ENCODE results near the gene SLC39A3.

Gene SLC39A3, protein sequence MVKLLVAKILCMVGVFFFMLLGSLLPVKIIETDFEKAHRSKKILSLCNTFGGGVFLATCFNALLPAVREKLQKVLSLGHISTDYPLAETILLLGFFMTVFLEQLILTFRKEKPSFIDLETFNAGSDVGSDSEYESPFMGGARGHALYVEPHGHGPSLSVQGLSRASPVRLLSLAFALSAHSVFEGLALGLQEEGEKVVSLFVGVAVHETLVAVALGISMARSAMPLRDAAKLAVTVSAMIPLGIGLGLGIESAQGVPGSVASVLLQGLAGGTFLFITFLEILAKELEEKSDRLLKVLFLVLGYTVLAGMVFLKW

DNA sequence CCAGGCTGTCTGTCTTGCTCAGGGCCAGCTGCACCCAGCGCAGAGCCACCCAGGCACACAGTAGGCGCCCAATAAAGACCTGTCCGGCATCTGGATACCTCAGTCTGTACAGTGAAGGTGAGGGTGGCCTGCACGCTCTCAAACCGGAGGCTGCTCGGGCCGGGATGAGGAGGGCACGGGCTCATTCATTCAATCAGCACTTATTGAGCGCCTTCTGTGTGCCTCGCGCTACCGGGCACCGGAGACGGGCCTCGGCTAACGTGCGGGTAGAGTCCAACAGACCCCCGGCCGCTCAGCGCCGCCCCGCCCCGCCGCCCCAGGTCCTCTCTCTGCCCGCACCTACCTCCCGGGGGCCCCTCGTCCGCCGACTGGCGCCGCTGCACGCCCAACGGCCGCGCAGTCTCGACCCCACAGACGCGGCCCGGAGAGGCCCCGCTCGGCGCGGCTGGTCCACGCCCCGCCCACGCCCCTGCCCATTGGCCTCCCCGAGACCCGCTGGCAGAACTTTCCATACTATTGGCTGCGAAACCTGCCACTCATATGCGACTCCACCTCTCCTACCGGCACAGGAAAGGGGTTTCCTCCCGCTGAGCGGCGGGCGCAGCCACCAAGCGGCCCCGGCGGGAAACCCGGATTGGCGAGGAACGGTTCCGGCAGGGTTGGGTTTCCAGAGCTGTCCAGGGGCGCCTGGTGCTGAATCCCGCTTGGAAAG lies at the start of gene SLC39A3:
Gene SLC39A3, minus strand, starts transcription at position 416 of the 712 bp plus-strand sequence. CDS start 2,760 bp downstream, outside the sequence.
- DNase-seq, result peak; percentile 40 to 96 (median 95)

DNA sequence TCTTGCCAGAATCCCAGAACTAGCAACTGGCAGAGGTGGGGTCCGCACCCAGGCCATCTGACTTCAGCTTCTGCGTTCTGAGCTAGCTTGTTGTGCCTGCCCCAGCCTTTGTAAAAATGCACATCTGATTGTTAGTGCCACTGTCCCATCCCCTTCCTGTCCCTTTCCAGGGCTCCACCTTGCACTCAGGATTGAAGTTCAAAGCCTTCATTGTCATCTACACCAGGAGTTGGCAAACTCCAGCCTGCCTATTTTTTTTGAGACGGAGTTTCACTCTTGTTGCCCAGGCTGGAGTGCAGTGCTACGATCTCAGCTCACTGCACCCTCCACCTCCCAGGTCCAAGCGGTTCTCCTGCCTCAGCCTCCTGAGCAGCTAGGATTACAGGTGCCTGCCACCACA lies 48.4 kb upstream of the SLC39A3 start:
- DNase-seq, result no peak

DNA sequence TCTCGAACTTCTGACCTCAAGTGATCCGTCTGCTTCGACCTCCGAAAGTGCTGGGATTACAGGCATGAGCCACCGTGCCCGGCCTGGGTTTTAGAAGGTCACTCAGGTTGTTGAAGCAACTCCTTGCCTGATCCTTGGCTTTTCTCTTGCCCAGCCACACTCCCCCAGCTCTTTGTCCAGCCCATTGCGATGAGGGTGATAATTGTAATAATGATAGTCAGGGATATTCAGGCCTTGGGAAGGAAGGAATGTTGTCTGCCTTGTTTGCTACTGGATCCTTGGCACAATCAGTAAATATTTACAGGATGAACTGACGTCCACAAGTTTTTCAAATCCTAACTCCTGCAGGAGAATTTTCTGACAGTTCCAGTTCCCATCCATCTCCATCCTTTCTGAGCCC lies 47.3 kb upstream of the SLC39A3 start:
- no peak for DNase-seq

DNA sequence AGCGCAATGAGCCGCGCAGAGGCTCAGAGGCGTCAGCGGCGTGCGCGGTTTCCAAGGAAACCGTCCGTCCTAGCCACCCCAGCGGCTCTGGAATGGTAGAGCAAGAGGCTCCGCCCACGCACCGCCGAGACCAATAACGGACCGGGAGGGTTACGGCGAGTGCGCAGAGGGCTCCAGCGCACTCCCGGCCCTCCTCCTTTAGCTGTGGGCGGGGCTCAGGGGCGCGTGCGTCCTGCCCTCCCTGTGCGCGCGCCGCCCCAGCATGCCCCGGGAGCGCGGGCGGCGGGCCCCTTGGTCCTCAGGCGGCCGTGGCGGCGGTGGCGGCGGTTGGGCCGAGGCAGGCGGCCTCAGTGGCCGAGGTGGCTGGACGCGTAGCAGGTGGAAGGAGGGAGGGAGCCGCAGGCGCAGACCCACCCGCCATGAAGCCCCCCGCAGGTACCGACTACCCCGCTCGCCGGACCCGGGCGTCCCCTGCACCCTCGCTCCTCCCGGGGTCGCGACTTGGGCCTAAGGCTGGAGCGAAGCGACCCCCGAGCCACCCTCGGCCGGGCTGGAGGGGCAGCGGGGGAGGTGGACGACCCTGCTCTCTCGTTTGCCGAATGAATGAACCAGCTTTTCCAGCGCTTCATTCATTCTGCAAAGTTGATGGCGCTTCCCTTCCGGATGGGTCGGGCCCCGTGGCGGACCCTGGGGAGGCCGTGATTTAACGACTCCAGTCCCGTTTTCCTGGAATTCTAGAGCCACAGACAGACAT lies 45.6 kb upstream of the SLC39A3 start, which contains the start of gene THOP1:
Gene THOP1, plus strand, starts transcription at position 260 of the 754 bp plus-strand sequence. Its CDS starts 160 bp downstream, at position 420.
- DNase-seq, result peak; percentile 73 to 96 (median 93)

DNA sequence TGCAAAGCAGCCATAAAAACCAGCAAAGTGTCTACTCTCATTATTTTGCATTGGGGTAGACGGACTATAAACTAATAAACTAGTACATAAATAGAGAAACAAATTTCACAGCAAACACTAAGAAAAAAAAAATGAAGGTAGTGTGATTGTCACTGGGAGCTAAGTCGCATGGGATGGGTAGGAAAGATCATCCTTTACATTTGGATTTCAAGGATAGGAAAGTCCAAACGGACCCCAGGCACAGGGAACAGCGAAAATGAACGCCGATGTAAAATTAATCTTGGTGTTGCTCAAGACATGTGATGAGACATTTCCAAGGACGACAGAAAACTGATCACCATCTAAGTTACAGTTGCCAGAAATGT lies 43.9 kb upstream of the SLC39A3 start:
- no peak for DNase-seq

DNA sequence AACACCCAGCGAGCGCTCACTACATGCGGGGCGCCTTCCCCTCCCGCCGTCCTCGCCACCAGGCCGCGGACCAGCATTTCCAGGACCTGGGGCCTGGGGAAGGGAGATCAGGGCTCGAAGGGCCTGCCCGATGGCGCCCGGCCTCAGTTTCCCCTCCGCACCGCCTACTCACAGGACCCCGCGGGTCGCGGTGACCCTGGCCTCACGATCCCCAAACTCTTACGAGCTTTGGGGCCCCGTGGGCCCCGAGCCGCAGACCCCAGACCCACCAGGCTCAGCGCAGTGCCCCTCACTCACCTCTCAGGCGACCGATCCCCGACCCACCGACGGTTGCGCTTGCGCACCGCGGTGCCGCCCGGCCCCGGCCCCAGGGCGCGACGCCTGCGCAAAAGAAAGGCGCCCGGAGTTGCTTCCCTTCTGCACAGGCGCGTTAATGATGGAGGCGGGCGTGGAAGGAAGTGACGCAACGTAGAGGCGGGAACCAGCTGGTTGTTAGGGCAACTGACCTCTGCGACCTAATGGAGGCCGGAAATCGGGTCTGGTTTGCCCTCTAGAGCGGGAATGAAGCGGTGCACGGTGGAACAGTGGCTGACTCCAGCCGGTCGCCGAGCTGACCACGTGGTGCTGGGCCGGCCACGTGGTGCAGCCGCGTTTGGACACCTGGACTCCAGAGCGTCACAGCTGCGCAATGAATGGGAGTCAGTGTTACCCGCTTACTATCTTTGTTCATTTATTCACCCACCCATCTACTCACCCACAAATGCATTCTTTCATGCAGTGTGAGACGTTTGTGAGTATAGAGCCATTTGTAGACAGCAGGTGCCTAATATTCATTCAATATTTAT lies 43.3 kb upstream of the SLC39A3 start, which contains the start of gene SGTA:
Gene SGTA, minus strand, starts transcription at position 338 of the 845 bp plus-strand sequence. CDS start 14,205 bp downstream, outside the sequence.
- peak; percentile 69 to 99 (median 96) for DNase-seq

DNA sequence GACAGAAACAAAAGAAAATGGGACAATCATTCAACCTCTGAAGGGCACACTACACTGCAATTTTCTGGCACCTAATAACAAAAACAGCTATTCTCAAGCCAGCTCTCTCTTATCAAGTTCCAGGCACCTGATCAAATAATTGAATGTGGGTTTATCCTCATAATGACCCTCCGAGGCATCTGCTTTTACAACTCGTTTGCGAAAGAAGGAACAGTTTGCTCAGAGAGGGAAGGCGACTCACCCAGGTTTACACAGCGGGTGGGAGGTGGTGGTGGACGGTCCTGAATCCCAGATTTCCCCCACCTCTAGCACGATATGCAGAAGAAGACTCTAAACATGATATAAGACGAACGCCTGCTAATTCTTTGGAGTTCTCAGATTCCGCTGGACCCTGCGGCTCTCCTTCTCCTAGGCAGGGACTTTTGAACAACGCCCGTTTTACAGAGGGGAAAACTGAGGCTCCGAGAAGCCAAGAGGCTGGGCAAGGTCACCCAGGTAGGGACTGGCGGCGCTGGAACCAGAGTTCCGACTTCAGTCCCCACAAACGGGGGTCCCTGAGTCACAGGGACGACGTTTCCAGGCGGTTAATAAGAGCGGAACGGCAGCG lies 42.6 kb upstream of the SLC39A3 start:
- DNase-seq, result no peak

DNA sequence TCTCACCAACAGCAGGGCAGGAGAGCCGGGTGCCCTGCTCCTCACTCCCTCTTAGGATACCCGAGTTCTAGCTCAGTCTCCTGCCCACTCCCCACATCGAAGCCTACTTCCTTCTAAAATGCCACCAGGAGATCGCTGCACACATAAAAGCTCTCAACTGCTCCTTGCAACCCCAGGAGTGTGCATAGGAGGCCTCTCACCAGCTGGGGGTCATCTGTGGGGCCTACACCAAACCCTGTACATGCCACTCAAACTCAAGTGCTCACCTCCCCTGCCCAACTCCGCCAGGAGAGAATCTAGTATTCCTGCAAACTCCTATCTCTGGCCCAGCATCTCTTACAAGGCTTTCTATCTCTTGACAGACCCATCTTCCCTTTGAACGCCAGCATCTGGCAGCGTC lies 40.5 kb upstream of the SLC39A3 start:
- no peak for DNase-seq

DNA sequence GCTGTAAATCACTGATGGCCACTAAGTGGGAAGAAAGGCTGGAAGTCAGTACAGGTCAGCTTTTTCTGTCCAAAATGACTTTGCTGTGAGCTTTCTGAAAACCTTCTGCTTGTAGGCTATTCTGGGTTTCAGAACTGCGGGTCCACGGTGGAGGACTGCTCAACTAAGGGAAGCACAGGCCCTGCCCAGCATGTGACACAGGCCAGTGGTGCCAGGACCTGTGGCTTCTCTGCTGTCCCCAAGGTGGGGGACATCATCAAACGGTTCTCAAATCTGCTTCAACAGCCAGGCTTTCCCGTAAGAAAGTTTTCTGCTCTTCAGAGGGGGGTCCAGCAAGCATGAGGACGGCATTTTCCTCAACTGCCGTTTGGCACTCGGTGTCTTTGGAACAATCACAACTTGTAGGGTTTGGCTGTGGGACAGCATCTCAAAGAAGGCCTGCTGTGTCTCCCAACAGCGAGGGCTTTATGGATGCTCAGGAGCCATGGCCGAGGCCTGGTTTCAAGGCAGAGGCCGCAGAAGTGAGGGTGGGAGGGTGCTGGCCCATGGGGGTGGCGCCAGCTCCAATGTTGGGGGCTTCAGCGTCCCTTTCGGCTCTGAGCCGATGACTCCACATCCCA lies 39.4 kb upstream of the SLC39A3 start:
- peak in 11 of 14 donors; percentile 15 to 66 (median 48) for DNase-seq

DNA sequence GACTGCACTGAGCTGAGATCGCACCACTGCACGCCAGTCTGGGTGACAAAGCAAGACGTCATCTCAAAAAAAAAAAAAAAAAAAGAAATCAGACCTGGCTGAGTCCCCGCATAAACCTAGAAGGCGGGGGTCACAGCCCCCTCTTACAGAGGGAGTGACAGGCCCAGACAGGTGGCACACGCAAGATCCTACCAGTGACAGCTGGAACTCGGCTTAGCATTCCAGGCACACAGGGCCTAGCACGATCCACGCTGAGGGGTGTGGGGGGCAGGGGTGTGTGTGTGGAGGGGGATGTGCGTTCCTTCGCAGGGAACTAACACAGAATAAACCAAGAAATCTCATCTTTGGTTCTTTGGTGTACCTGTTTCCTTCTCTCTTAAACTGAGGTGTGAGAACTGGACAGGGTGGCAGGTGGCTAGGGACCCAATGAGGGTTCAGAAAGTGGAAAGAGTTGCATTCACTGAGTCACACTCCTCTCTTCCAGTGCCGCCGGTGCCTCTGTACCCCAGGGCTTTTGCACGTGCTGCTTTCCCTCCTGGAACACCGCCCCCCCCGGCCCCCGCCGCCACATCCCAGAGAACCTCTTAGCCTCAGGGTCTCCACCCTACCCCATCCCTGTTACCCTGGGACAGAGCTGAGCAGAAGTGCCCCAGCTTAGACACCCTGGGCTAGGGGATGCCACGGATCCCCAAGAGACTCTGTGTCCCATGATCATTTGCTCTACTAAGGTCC lies 38.3 kb upstream of the SLC39A3 start:
- no peak for DNase-seq

DNA sequence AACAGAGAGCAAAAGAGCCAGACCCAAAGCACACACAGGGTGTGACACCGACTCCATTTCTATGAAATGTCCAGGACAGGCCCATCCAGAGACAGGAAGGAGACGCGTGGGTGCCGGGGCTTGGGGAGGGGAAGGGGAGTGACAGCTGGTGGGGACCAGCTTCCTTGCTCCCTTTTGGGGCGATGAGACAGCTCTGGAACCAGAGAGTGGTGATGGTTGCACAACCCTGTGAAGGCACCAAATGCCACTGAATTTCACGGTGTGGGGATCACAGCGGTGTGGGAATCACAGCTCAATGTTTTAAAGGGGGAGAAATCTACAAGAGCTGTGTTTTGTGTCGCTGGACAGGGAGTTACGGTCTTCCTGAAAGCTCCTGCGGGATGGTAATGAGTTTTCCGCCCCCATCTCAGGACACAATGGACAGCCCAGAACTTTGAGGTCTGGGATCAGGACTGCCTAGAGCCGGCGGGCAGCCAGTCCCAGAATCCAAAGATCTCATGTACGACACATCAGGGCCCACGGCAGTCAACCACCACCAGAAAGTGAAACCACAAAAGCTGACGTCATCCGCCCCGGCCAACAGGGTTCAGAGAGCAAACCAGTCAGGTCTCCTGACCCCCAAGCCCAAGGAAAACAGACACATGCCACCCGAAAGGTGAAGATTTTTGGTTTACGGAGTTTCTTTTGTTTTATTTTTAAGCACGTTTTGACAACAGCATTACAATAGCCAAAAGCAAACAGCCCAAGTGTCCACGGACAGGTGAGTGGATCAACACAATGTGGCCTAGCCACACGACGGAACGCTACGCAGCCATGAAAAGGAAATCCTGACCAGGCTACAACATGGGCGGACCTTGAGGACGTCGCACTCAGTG lies 36.0 kb upstream of the SLC39A3 start:
- DNase-seq, result peak in 7 of 14 donors; percentile 13 to 74 (median 38)

DNA sequence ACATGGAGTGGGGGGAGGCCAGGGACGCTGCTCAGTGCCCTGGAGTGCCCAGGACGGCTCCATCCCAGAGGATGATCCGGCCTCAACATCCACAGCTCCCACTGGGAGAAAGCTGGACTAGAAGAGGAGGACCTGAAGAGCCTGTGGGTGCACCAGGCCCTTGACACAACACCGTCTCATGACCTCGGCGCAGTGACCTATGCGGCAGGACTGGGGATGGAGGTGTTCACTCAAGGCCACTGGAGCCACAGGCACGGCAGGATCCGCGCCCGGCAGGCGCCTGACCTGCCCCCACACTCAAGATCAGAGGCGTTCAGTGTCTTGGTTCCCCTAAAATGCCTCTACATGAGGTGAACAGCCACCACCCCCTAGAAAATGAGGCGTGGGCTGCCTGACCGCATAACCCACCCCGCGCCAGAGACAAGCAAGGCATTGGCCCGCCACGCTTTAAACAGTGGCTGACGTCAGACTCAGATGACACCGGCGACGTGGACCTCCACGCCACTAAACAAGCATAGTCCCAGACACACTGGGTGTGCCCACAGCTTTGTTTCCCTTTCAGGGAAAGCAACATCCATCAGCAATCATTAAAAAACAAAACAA lies 35.2 kb upstream of the SLC39A3 start:
- DNase-seq, result peak in 5 of 14 donors; percentile 33 to 74 (median 43)

DNA sequence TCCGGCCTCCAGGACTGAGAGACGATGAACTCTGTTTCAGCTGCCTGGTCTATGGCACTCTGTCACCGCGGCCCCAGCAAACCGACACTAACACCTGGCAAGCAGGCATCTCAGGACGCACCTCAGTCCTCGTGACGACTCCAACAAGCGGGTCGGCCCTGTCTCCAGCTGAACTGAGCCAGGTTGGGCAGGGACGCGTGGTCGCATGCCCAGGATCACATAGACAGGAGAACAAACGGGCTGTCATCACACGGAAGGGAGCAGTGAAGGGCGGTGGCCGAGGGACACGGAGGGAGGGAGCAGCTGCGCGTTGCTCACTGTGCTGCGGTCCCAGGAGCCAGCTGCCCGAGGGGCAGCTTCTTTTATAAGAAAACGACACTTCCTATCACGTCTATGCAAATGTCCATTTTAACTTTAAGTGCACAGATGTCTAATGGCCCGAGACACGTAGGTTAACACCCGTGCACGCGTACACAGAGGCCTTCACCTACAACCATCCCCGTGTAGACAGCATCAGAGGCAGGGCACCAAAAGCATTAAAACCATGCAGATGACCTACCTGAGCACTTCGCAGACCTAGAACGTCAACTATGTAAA lies 34.4 kb upstream of the SLC39A3 start:
- DNase-seq, result no peak

DNA sequence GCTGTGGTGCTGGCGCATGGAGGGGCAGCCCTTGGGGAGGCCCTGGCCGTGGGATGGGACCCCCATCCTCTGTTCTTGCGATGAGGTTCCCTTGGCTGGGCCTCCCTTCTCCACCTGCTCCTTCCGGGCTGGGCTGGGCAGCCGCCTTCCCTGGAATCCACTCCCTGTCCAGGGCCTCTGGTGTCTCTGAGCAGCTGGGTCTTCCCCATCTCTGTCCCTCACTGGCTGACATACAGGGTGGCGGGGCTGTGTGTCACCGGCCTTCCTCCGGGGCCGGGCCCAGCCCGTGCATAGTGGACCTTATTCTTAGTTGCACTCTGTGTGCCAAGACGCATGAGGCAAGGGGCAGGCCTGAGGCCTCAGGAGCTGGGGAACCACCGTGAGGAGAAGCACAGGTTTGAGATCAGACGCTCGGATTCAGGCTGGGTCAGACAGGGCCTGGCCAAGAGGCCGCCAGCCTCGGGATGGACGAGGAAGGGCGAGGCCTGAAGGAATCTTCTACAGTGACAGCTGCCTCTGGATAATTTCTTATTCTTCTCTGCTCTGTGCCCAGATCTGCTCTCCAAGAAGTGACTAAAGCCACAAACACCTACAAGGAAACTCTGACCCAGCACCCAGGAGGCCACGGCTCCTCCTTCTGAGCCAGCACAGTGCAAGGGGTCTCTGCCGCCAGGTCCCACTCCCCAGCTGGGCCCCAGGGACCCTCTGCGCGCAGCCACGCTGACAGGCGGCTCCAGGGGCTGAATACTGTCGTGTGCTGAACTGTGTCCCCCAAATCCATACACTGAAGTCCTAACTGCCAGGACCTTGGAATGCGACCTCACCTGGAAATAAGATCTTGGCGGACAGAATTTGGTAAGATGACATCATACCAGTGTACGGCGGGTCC lies 32.2 kb upstream of the SLC39A3 start:
- DNase-seq, result no peak

DNA sequence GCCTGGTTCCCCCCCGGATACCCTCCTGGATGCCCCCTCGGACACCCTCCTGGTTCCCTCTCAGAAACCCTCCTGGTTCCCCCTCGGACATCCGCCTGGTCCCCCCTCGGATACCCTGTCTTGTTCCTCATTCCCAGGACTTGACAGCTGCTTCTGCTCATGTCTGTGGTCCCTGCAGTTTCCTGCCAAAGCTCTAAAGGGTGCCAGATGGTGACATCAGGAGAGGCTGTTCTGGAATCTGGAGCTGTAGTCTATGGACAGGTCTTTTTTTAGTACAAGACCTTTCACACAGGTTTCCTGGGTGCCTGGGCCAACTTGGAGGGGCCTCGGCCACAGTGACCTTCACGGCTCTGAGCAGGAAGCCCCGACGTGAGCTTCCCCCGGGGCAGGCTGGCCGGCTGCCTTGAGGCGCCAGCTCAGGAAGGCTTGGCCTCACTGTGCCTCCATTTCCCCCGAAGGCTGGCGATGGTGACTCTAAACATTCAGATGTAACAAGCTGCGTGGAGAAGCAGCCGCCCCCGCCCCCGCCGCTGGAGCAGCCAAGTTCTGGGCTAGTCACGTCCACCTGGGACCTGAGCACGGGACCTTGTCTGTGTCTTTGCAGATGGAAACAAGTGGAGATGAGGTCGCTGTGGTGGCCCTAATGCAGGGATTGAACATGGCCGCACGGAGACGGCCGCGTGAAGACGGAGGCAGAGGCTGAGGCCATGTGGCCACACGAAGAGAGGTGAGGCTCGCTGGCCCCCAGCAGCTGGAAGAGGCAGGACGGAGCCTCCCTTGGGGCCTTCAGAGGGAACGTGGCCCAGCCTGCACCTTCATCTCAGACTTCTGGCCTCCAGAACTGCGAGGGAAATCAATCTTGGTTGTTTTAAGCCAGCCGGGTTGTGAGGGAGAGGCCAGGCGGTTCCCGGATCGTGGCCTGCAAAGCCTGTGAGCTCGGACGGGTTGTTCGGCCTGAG lies 30.5 kb upstream of the SLC39A3 start:
- peak in 7 of 14 donors; percentile 27 to 59 (median 45) for DNase-seq

DNA sequence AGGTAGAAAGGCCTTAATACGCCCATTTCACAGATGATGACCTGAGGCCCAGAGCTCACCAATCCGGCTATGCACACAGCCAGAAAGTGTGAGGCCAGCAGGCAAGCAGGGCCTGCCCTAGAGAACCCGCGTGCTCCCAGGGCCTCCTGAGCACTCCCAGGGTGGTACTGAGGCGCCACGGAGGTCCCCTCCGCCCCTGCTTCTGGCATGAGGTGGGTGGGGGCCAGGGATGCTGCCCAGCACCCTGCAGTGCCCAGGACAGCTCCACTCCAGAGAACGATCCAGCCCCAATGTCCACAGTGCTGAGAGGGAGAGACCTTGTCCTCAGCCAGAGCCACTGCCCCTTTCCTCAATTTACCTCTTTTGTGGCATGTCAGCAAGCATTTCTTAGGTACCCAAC lies 29.4 kb upstream of the SLC39A3 start:
- DNase-seq, result no peak
